HEK293 (cell line): ENCODE measurements around the gene JUND.

Experiments
- CTCF ChIA-PET: fragments of 350-600 bp; formaldehyde crosslinking; extraction: SDS; loops from one replicate; lab custom pipeline; 2021; ENCODE audit warnings: antibody characterized with exemption; lab: Yijun Ruan, JAX
- POLR2A ChIA-PET: fragments of 300-600 bp; formaldehyde crosslinking; extraction: SDS; loops from one replicate; lab custom pipeline; 2020; ENCODE audit warnings: antibody characterized with exemption, inconsistent platforms; lab: Yijun Ruan, JAX
- H3K27ac ChIP-seq: fragments of 200-500 bp; sonication (Bioruptor generic); 2 replicates; pipeline ENCODE4 v1.5.1; 2014; ENCODE audit warnings: low read depth, low read length, control low read depth, inconsistent platforms; ENCODE audit errors: extremely low read depth
- H3K36me3 ChIP-seq, 2 experiments: fragments of 200-500 bp in 1 of 2; sonication (Bioruptor generic) in 1 of 2; 1 replicate in 1 of 2; 2 replicates in 1 of 2; pipeline ENCODE4 v1.5.1; 2014 to 2017; ENCODE audit warnings: inconsistent platforms in 2 of 2, low read length in 2 of 2; ENCODE audit not compliant: control insufficient read depth in 2 of 2, insufficient read depth in 1 of 2
- H3K4me1 ChIP-seq: fragments of 200-500 bp; sonication (Bioruptor generic); 2 replicates; pipeline ENCODE4 v1.5.1; 2014; ENCODE audit warnings: mild to moderate bottlenecking, low read length, inconsistent platforms; ENCODE audit not compliant: control insufficient read depth, insufficient read depth
- H3K4me3 ChIP-seq: 2 replicates; pipeline ENCODE4 v1.5.1; 2011; ENCODE audit warnings: low read depth, mild to moderate bottlenecking, control low read depth, low read length, moderate library complexity
- H3K9me3 ChIP-seq: fragments of 200-500 bp; sonication (Bioruptor generic); 2 replicates; pipeline ENCODE4 v1.5.1; 2014; ENCODE audit warnings: low read depth, low read length, inconsistent platforms; ENCODE audit not compliant: control insufficient read depth, insufficient read depth
- ATF2 ChIP-seq: fragments of 450-650 bp; formaldehyde crosslinking; IDR thresholded peaks from 2 replicates; pipeline ENCODE4 v1.5.1; 2016; ENCODE audit warnings: missing biosample characterization, missing genetic modification characterization, low read depth
- BCL11A ChIP-seq: fragments of 450-650 bp; formaldehyde crosslinking; IDR thresholded peaks from 2 replicates; pipeline ENCODE4 v1.5.1; 2016; ENCODE audit warnings: low read depth, missing biosample characterization, missing genetic modification characterization
- HOXA7 ChIP-seq: sonication (generic); formaldehyde crosslinking; IDR thresholded peaks from 2 replicates; pipeline ENCODE4 v1.8.1; 2022; ENCODE audit warnings: missing genetic modification reagents, borderline replicate concordance
- INSM2 ChIP-seq: fragments of 450-650 bp; formaldehyde crosslinking; IDR thresholded peaks from 2 replicates; pipeline ENCODE4 v1.5.1; 2016; ENCODE audit warnings: missing biosample characterization, missing genetic modification characterization
- KLF17 ChIP-seq: fragments of 450-650 bp; formaldehyde crosslinking; IDR thresholded peaks from 2 replicates; pipeline ENCODE4 v1.5.1; 2016; ENCODE audit warnings: missing biosample characterization, missing genetic modification characterization
- KLF9 ChIP-seq: fragments of 450-650 bp; formaldehyde crosslinking; IDR thresholded peaks from 2 replicates; pipeline ENCODE4 v1.5.1; 2016; ENCODE audit warnings: missing biosample characterization, missing genetic modification characterization, low read depth
- SCRT2 ChIP-seq: fragments of 450-650 bp; formaldehyde crosslinking; IDR thresholded peaks from 2 replicates; pipeline ENCODE4 v1.5.1; 2016; ENCODE audit warnings: missing biosample characterization, missing genetic modification characterization
- SP7 ChIP-seq: fragments of 450-650 bp; formaldehyde crosslinking; IDR thresholded peaks from 2 replicates; pipeline ENCODE4 v1.5.1; 2016; ENCODE audit warnings: missing biosample characterization, missing genetic modification characterization
- TRIM28 ChIP-seq: IDR thresholded peaks from 2 replicates; pipeline ENCODE4 v1.6.1; 2011; ENCODE audit warnings: low read length, control low read depth, borderline replicate concordance
- ZBTB8A ChIP-seq: fragments of 450-650 bp; formaldehyde crosslinking; IDR thresholded peaks from 2 replicates; pipeline ENCODE4 v1.5.1; 2016; ENCODE audit warnings: missing biosample characterization, missing genetic modification characterization
- ZIC2 ChIP-seq: fragments of 450-650 bp; formaldehyde crosslinking; IDR thresholded peaks from 2 replicates; pipeline ENCODE4 v1.5.1; 2016; ENCODE audit warnings: missing biosample characterization, missing genetic modification characterization
- ZNF121 ChIP-seq: fragments of 450-650 bp; formaldehyde crosslinking; IDR thresholded peaks from 2 replicates; pipeline ENCODE4 v1.5.1; 2016; ENCODE audit warnings: missing biosample characterization, missing genetic modification characterization
- ZNF223 ChIP-seq: fragments of 450-650 bp; formaldehyde crosslinking; IDR thresholded peaks from 2 replicates; pipeline ENCODE4 v1.5.1; 2016; ENCODE audit warnings: missing biosample characterization, missing genetic modification characterization
- ZNF341 ChIP-seq: fragments of 450-650 bp; formaldehyde crosslinking; IDR thresholded peaks from 2 replicates; pipeline ENCODE4; 2016; ENCODE audit warnings: low read depth, missing biosample characterization, missing genetic modification characterization
- ZNF529 ChIP-seq: fragments of 450-650 bp; formaldehyde crosslinking; IDR thresholded peaks from 2 replicates; pipeline ENCODE4 v1.5.1; 2017; ENCODE audit warnings: missing genetic modification characterization, missing biosample characterization; ENCODE audit not compliant: insufficient replicate concordance
- ZNF600 ChIP-seq: fragments of 450-650 bp; formaldehyde crosslinking; IDR thresholded peaks from 2 replicates; pipeline ENCODE4 v1.5.1; 2016; ENCODE audit warnings: missing biosample characterization, missing genetic modification characterization
- ZNF837 ChIP-seq: fragments of 450-650 bp; formaldehyde crosslinking; IDR thresholded peaks from 2 replicates; pipeline ENCODE4 v1.5.1; 2016; ENCODE audit warnings: missing biosample characterization, missing genetic modification characterization
- TF ChIP-seq, protein P1 (sequence below): sonication (generic); formaldehyde crosslinking; IDR thresholded peaks from 2 replicates; pipeline ENCODE4 v1.8.1; 2022; ENCODE audit warnings: mild to moderate bottlenecking, moderate library complexity, missing genetic modification reagents

Gene JUND

DNA sequence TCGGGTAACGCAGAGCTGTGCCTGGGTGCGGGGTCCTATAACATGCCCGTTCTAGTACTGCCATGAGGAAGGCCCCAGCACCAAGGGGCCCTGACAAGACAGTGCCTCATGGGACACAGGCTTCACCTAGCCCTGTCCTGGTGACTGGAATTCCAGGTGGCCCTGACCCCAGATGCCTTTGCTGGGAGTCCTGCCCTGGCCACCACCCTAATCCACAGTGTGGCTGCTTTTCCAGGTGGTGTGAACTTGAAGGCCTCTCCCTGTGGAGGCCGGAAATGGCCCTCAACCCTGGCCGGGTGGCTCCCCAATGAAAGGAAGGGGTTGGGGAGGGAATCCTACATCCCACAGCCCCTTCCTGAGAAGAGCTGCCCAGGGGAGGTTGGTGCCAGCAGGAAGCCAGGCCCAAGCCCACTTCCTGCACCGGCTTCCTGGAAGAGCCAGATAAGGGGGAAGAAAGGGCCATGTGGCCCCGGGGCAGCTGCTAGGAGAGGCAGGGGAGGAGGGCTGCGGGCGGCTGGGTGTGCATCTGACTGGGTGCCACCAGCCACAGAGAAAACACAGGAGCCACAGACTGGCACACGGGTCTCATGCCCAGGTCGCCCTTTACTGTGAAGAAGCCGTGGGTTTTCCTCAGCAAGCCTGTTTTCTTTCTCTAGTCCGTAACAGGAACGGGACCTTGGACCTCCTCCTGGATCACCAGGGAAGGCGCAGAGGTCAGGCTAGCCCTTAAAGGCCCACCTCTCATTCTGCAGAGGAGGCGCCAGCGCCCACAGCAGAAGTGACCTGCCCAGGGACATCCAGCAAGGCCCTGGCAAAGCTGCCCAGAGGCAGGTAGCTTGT, 36.8 kb upstream of the JUND start:
- Histone ChIP-seq H3K4me1 (0 out of 2 replicates have a peak, but pooled peaks cover 4% of the 10 kb centered on the region), H3K9me3 (no peaks in the 10 kb centered on the region), H3K36me3 (peaks cover 4 to 43% of the 10 kb centered on the region in 2 experiments; a peak in 2 of 3 replicates)
- CTCF ChIA-PET = interaction anchor here (0.6 to 7.6 kb wide), 4 partner anchors 10 to 59 kb away, joined by 3 to 114 read pairs (median 7); partner anchors contain the start of gene JUND
- no peak for TF ChIP-seq ZNF223
- no peak for TF ChIP-seq TRIM28
- TF ChIP-seq ZNF600 (tag by site-specific recombination) = peak; percentile 52; the same call in 1 of the 2 replicates
- peak; percentile 43 for TF ChIP-seq ZIC2 (tag by site-specific recombination)
- no peak for TF ChIP-seq ZNF837 (tag by site-specific recombination)
- no peak for TF ChIP-seq INSM2 (tag by site-specific recombination)
- no peak for TF ChIP-seq SP7 (tag by site-specific recombination)
- no peak for TF ChIP-seq SCRT2 (tag by site-specific recombination)
- TF ChIP-seq ZNF529 (tag by site-specific recombination) = no peak
- no peak for TF ChIP-seq BCL11A (tag by site-specific recombination)
- no peak for TF ChIP-seq ZBTB8A (tag by site-specific recombination)
- no peak for TF ChIP-seq ATF2 (tag by site-specific recombination)
- TF ChIP-seq KLF9 = no peak
- peak; percentile 75 for TF ChIP-seq ZNF341 (tag by site-specific recombination)
- no peak for TF ChIP-seq KLF17 (tag by site-specific recombination)
- TF ChIP-seq, all 188 proteins: peak for 3
- POLR2A ChIA-PET = interaction anchor here (0.7 to 4.5 kb wide), 5 partner anchors 13 to 1013 kb away, joined by 3 to 49 read pairs (median 3); partner anchors contain the start of gene JUND
- Histone ChIP-seq H3K4me3 (no peak overlapping the region), H3K27ac (no peak overlapping the region)

GRCh38 chr19:18313398-18313797, 32.0 kb upstream of the JUND start:
- H3K36me3 ChIP-seq = peaks cover 10 to 75% of the 10 kb centered on the region in 2 experiments; a peak in 2 of 3 replicates
- CTCF ChIA-PET = interaction anchor here (0.6 to 3.3 kb wide), 2 partner anchors 34 to 41 kb away, joined by 4 to 14 read pairs; no protein-coding TSS in a partner anchor
- H3K27ac ChIP-seq = no peak overlapping the region
- TF ChIP-seq ZNF121 (tag by site-specific recombination) = peak; percentile 87
- TF ChIP-seq HOXA7 = no peak
- TF ChIP-seq SCRT2 (tag by site-specific recombination) = no peak
- TF ChIP-seq, protein P1, sequence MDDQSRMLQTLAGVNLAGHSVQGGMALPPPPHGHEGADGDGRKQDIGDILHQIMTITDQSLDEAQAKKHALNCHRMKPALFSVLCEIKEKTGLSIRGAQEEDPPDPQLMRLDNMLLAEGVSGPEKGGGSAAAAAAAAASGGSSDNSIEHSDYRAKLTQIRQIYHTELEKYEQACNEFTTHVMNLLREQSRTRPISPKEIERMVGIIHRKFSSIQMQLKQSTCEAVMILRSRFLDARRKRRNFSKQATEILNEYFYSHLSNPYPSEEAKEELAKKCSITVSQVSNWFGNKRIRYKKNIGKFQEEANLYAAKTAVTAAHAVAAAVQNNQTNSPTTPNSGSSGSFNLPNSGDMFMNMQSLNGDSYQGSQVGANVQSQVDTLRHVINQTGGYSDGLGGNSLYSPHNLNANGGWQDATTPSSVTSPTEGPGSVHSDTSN (CRISPR knock-in tag) = no peak
- TF ChIP-seq, all 188 proteins: peak for 1
- no peaks in the 10 kb centered on the region for H3K4me1 ChIP-seq
- no peak overlapping the region for H3K4me3 ChIP-seq
- POLR2A ChIA-PET = interaction anchor here (0.6 to 1.5 kb wide), 2 partner anchors 32 to 37 kb away, joined by 3 read pairs; no protein-coding TSS in a partner anchor
- H3K9me3 ChIP-seq = no peaks in the 10 kb centered on the region
